IMR-90 (cell line): ENCODE data around the gene GAS7. TPM values are rescaled to one million over a fixed set of nuclear protein-coding genes. Genes with fewer than 3 reads are reported as not detected.
A peak's percentile ranks its signal among the peaks of the same experiment; 100 is the strongest.

Experiments
- ATAC-seq: fragments of 200-7000 bp; cut with Tn5 transposase; 2 replicates; pipeline ENCODE4 v1.9.1; 2020; ENCODE audit warnings: low read depth, mild to moderate bottlenecking, moderate library complexity
- BruUV-seq: library from RNA; stranded (reverse); fragments of 400-500 nt; replicated peaks from 2 replicates; lab custom pipeline; 2021; lab: Mats Ljungman, UMichigan
- CTCF ChIA-PET: fragments of 300-600 bp; formaldehyde crosslinking; extraction: SDS; loops from one replicate; lab custom pipeline; 2021; ENCODE audit warnings: antibody characterized with exemption; lab: Yijun Ruan, JAX
- POLR2A ChIA-PET: fragments of 300-600 bp; sonication (Branson Sonifier 250); formaldehyde crosslinking; loops from one replicate; lab custom pipeline; 2022; ENCODE audit warnings: antibody characterized with exemption; ENCODE audit not compliant: unreplicated experiment; lab: Charles Lee
- DNase-seq: peaks from one replicate; pipeline ENCODE4 v3.0.0; 2013
- H2AFZ ChIP-seq: replicated peaks from 2 replicates; pipeline ENCODE3; 2013; ENCODE audit warnings: low read length, mild to moderate bottlenecking; ENCODE audit not compliant: poor library complexity
- H2AK5ac ChIP-seq: 2 replicates; pipeline ENCODE4 v1.6.1; 2013; ENCODE audit warnings: low read depth, low read length, inconsistent platforms
- H2AK9ac ChIP-seq: replicated peaks from 2 replicates; pipeline ENCODE3; 2013; ENCODE audit warnings: mild to moderate bottlenecking, low read depth, low read length, moderate library complexity; ENCODE audit not compliant: poor library complexity
- H2BK120ac ChIP-seq: 2 replicates; pipeline ENCODE4 v1.6.1; 2013; ENCODE audit warnings: low read depth, low read length, inconsistent platforms
- H2BK15ac ChIP-seq: 3 replicates; pipeline ENCODE4 v1.6.1; 2013; ENCODE audit warnings: low read depth, low read length, inconsistent platforms
- H2BK20ac ChIP-seq: 2 replicates; pipeline ENCODE4 v1.6.1; 2013; ENCODE audit warnings: low read depth, mild to moderate bottlenecking, inconsistent platforms, low read length, moderate library complexity
- H2BK5ac ChIP-seq: 2 replicates; pipeline ENCODE4 v1.6.1; 2013; ENCODE audit warnings: mild to moderate bottlenecking, low read depth, low read length, inconsistent platforms; ENCODE audit not compliant: poor library complexity, severe bottlenecking
- H3K14ac ChIP-seq: replicated peaks from 2 replicates; pipeline ENCODE4 v1.6.1; 2013; ENCODE audit warnings: low read depth, low read length, inconsistent platforms
- H3K18ac ChIP-seq: 2 replicates; pipeline ENCODE4 v1.6.1; 2013; ENCODE audit warnings: low read depth, low read length, control low read depth
- H3K23ac ChIP-seq: 2 replicates; pipeline ENCODE4 v1.6.1; 2013; ENCODE audit warnings: low read depth, low read length, inconsistent platforms
- H3K27ac ChIP-seq: 2 replicates; pipeline ENCODE4 v1.5.1; 2013; ENCODE audit warnings: mild to moderate bottlenecking, control low read depth, low read length; ENCODE audit not compliant: insufficient read depth
- H3K27me3 ChIP-seq: 2 replicates; pipeline ENCODE4 v1.6.1; 2013; ENCODE audit warnings: low read length; ENCODE audit not compliant: control insufficient read depth, insufficient read depth
- H3K36me3 ChIP-seq: 2 replicates; pipeline ENCODE4 v1.6.1; 2013; ENCODE audit warnings: low read length, mixed read lengths; ENCODE audit not compliant: control insufficient read depth, insufficient read depth
- H3K4ac ChIP-seq: 2 replicates; pipeline ENCODE4 v1.6.1; 2013; ENCODE audit warnings: low read depth, low read length, inconsistent platforms
- H3K4me1 ChIP-seq: 2 replicates; pipeline ENCODE4 v1.6.1; 2013; ENCODE audit warnings: low read length, mixed read lengths; ENCODE audit not compliant: control insufficient read depth, insufficient read depth
- H3K4me2 ChIP-seq: 2 replicates; pipeline ENCODE4 v1.6.1; 2013; ENCODE audit warnings: low read depth, mild to moderate bottlenecking, control low read depth, low read length, moderate library complexity
- H3K4me3 ChIP-seq: 2 replicates; pipeline ENCODE4 v1.5.1; 2013; ENCODE audit warnings: low read depth, mild to moderate bottlenecking, control low read depth, low read length, moderate library complexity; ENCODE audit not compliant: insufficient read depth
- H3K56ac ChIP-seq: 2 replicates; pipeline ENCODE4 v1.6.1; 2013; ENCODE audit warnings: low read length, inconsistent platforms; ENCODE audit not compliant: insufficient read depth; ENCODE audit errors: extremely low read depth
- H3K79me1 ChIP-seq, 2 experiments: 2 replicates each; pipeline ENCODE4 v1.6.1; 2013; ENCODE audit warnings: low read length in 2 of 2, inconsistent platforms in 1 of 2, low read depth in 1 of 2
- H3K9ac ChIP-seq: 2 replicates; pipeline ENCODE4 v1.6.1; 2013; ENCODE audit warnings: low read depth, low read length, control low read depth
- H3K9me1 ChIP-seq: 2 replicates; pipeline ENCODE4 v1.6.1; 2013; ENCODE audit warnings: low read length, inconsistent platforms; ENCODE audit not compliant: insufficient read depth
- H3K9me3 ChIP-seq: 2 replicates; pipeline ENCODE4 v1.6.1; 2013; ENCODE audit warnings: low read length; ENCODE audit not compliant: control insufficient read depth, insufficient read depth
- H4K20me1 ChIP-seq: 2 replicates; pipeline ENCODE4 v1.6.1; 2013; ENCODE audit warnings: low read length, inconsistent platforms; ENCODE audit not compliant: insufficient read depth
- H4K5ac ChIP-seq: 2 replicates; pipeline ENCODE4 v1.6.1; 2013; ENCODE audit warnings: mild to moderate bottlenecking, low read depth, low read length, control low read depth
- H4K8ac ChIP-seq, 2 experiments: 2 replicates each; pipeline ENCODE4 v1.6.1; 2013; ENCODE audit warnings: low read depth in 2 of 2, low read length in 2 of 2, control low read depth in 1 of 2, inconsistent platforms in 1 of 2
- H4K91ac ChIP-seq: 2 replicates; pipeline ENCODE4 v1.6.1; 2013; ENCODE audit warnings: low read depth, low read length, inconsistent platforms; ENCODE audit not compliant: insufficient read depth
- CHD1 ChIP-seq: IDR thresholded peaks from 2 replicates; pipeline ENCODE4 v1.6.1; 2012; ENCODE audit warnings: low read depth, low read length, improper control_type of control experiment
- ELK1 ChIP-seq: fragments of 150-350 bp; IDR thresholded peaks from 2 replicates; pipeline ENCODE4 v1.6.1; 2016; ENCODE audit warnings: low read depth, mild to moderate bottlenecking, low read length, moderate library complexity, borderline replicate concordance
- FOS ChIP-seq: fragments of 150-350 bp; IDR thresholded peaks from 2 replicates; pipeline ENCODE4 v1.6.1; 2016; ENCODE audit warnings: low read depth, low read length
- POLR2A ChIP-seq: IDR thresholded peaks from 2 replicates; pipeline ENCODE4 v1.6.1; 2012; ENCODE audit warnings: mild to moderate bottlenecking, low read depth, low read length
- SMC3 ChIP-seq: fragments of 150-350 bp; IDR thresholded peaks from 2 replicates; pipeline ENCODE4 v1.6.1; 2016; ENCODE audit warnings: low read depth, mild to moderate bottlenecking, antibody characterized with exemption, low read length, moderate library complexity
- USF2 ChIP-seq: fragments of 150-350 bp; IDR thresholded peaks from 2 replicates; pipeline ENCODE4 v1.6.1; 2017; ENCODE audit warnings: mild to moderate bottlenecking, antibody characterized with exemption, low read length, low read depth
- WGBS, 2 experiments: methylation state at CpG; one replicate each; pipeline versions ENCODE4 v1.1.5 to v1.1.7; 2013; ENCODE audit warnings: missing lambda C conversion rate in 2 of 2; ENCODE audit not compliant: insufficient read length in 1 of 2; ENCODE audit errors: extremely low coverage in 2 of 2; 5-methylcytosine and 5-hydroxymethylcytosine counted together
- dilution Hi-C: fragments of 300-500 bp; cut with HindIII; formaldehyde crosslinking; loops from one replicate; pipeline ENCODE4 v1.14.3; 2018; ENCODE audit warnings: low sequenced_read_pairs; ENCODE audit not compliant: unreplicated experiment
- in situ Hi-C: fragments of 300-500 bp; cut with MboI; formaldehyde crosslinking; loops from 3 replicates; pipeline ENCODE4 v1.14.3; 2019; ENCODE audit warnings: low sequenced_read_pairs, inconsistent platforms, mixed read lengths
- intact Hi-C: fragments of 100-400 bp; cut with micrococcal nuclease; formaldehyde crosslinking; loops from 2 replicates; pipeline ENCODE4 v1.10.0; 2022
- polyA plus RNA-seq, 3 experiments: library from polyadenylated mRNA; depleted of rRNA; stranded (reverse); fragments of >200 nt; gene quantifications; 2 replicates each; pipeline ENCODE4 v1.2.3, GENCODE V29; 2012; ENCODE audit warnings: low replicate concordance in 1 of 3
- total RNA-seq: library from RNA; depleted of rRNA; stranded (reverse); fragments of >200 nt; gene quantifications from 2 replicates; pipeline ENCODE4 v1.2.3, GENCODE V29; 2012

The GAS7 gene
- total and polyA plus RNA-seq, 2 of the 4 experiments (the other 2 are of a cell fraction): 4.6 to 5.0 TPM

GRCh38 chr17:10120749-10121148 is 77.7 kb downstream of the GAS7 start:
- H3K9me1 ChIP-seq: peaks cover 12% of the 10 kb centered on the region
- no peaks in the 10 kb centered on the region; the same call in 1 of the 2 replicates for H3K9me3 ChIP-seq
- no peaks in the 10 kb centered on the region for H3K27me3 ChIP-seq
- H3K4me1 ChIP-seq: peaks cover 24% of the 10 kb centered on the region
- TF ChIP-seq POLR2A: no peak
- no peak for TF ChIP-seq USF2
- TF ChIP-seq SMC3: no peak
- no peak for TF ChIP-seq ELK1
- TF ChIP-seq FOS: no peak
- no peak for TF ChIP-seq CHD1
- no peak overlapping the region for H3K18ac ChIP-seq
- H3K79me1 ChIP-seq: peaks cover 0 to 4% of the 10 kb centered on the region in 2 experiments; a peak in 1 of 4 replicates
- peak overlapping the region; percentile 33; the same call in 1 of the 2 replicates for H4K91ac ChIP-seq
- DNase-seq (peak; percentile 69), ATAC-seq (peak; percentile 51)
- H3K4ac ChIP-seq: peak overlapping the region; percentile 27; the same call in 1 of the 2 replicates
- H3K9ac ChIP-seq: no peak overlapping the region
- H3K23ac ChIP-seq: no peak overlapping the region
- BruUV-seq: no TSS peak
- intact Hi-C loops: loop anchor here (10.0 kb wide), 1 partner anchor 494 kb away; no protein-coding TSS in a partner anchor
- H3K36me3 ChIP-seq: no peaks in the 10 kb centered on the region
- peak overlapping the region; percentile 59 for H2AFZ ChIP-seq
- in situ Hi-C loops: no loop called here
- no peak overlapping the region for H2BK15ac ChIP-seq
- CTCF ChIA-PET: no interaction called here
- H3K4me2 ChIP-seq: no peak overlapping the region
- POLR2A ChIA-PET: no interaction called here
- H4K8ac ChIP-seq: peak overlapping the region in 1 of 2 experiments; percentile 43; a peak in 1 of 4 replicates
- H2AK9ac ChIP-seq: peak overlapping the region; percentile 75
- no peak overlapping the region for H3K14ac ChIP-seq
- no peak overlapping the region for H3K56ac ChIP-seq
- dilution Hi-C loops: no loop called here
- 31% methylated on average over 6 of the region's 12 CpGs; no CpG with 5 or more reads in 1 of the 2 experiments for WGBS, 2 experiments
- no peak overlapping the region for H3K4me3 ChIP-seq
- H2BK20ac ChIP-seq: no peak overlapping the region; the same call in 1 of the 2 replicates
- no peak overlapping the region for H4K5ac ChIP-seq
- no peak overlapping the region for H3K27ac ChIP-seq
- H2BK5ac ChIP-seq: no peak overlapping the region
- no peak overlapping the region for H2AK5ac ChIP-seq
- H2BK120ac ChIP-seq: peak overlapping the region; percentile 64
- H4K20me1 ChIP-seq: no peaks in the 10 kb centered on the region
